ENCODE results near the gene ARFGAP2. TPM values are rescaled to one million over a fixed set of nuclear protein-coding genes. Genes with fewer than 3 reads are reported as not detected.
A peak's percentile ranks its signal among the peaks of the same experiment; 100 is the strongest.

Gene ARFGAP2
- total and polyA plus RNA-seq, 2 of the 8 experiments (the other 6 are each of a cell fraction or from before 2014, with no cell fraction given), result 50.2 to 64.0 TPM

GRCh38 chr11:47192111-47192510 is 15.4 kb upstream of the ARFGAP2 start:
- Histone ChIP-seq H3K23me2 (ENCODE audit: low read depth, low read length) (peaks cover 6% of the 10 kb centered on the region; the same call in 1 of the 2 replicates), H3K23ac (ENCODE audit: insufficient read length) (no peak overlapping the region), H2BK5ac (ENCODE audit: low read depth, low read length) (no peak overlapping the region), H3K27ac (ENCODE audit: low read depth, low read length) (no peak overlapping the region), H4K20me1 (replicated peaks in 1 of 2; ENCODE audit: control insufficient read depth in 1 of 2, insufficient read depth in 2 of 2, low read length in 2 of 2) (no peaks in the 10 kb centered on the region), H2BK12ac (ENCODE audit: low read depth, low read length) (no peak overlapping the region), H3K4ac (replicated peaks; ENCODE audit: insufficient read length, low read depth, low read length) (no peak overlapping the region), H3K9me3 (ENCODE audit: insufficient read depth in 2 of 2, low read depth in 1 of 2, low read length in 1 of 2) (no peaks in the 10 kb centered on the region), H2BK20ac (ENCODE audit: low read length) (no peak overlapping the region), H2AK5ac (ENCODE audit: low read depth, low read length) (no peak overlapping the region), H3K9ac (replicated peaks in 1 of 4; ENCODE audit: extremely low read depth in 1 of 4, low read depth in 3 of 4, low read length in 3 of 4) (no peak overlapping the region), H4K91ac (replicated peaks; ENCODE audit: insufficient read length, low read length) (no peak overlapping the region), H3K36me3 (ENCODE audit: control insufficient read depth in 2 of 4, insufficient read depth in 4 of 4, low read length in 3 of 4) (no peaks in the 10 kb centered on the region), H3K18ac (ENCODE audit: extremely low read depth, low read length) (no peak overlapping the region), H4K5ac (ENCODE audit: insufficient read length, low read depth, low read length) (no peak overlapping the region), H4K8ac (ENCODE audit: extremely low read depth, insufficient read depth, low read length) (no peak overlapping the region), H2BK15ac (ENCODE audit: low read length) (no peak overlapping the region), H3K4me1 (replicated peaks in 1 of 4; ENCODE audit: control insufficient read depth in 3 of 4, insufficient read depth in 4 of 4, low read length in 3 of 4) (0 out of 7 replicates have a peak, but pooled peaks cover 0 to 2% (median under 1%) of the 10 kb centered on the region in 4 experiments), H3K56ac (replicated peaks; ENCODE audit: insufficient read length, low read depth, low read length) (no peak overlapping the region), H2AFZ (ENCODE audit: low read length) (no peak overlapping the region), H3K4me3 (ENCODE audit: extremely low read depth in 1 of 4, insufficient read depth in 2 of 4, low read depth in 3 of 4, low read length in 4 of 4) (no peak overlapping the region), H3K27me3 (replicated peaks in 1 of 4; ENCODE audit: control insufficient read depth in 3 of 4, extremely low read depth in 1 of 4, insufficient read depth in 3 of 4, low read length in 3 of 4) (peaks cover 0 to 6% (median 0%) of the 10 kb centered on the region in 4 experiments; a peak in 3 of 7 replicates), H2BK120ac (replicated peaks; ENCODE audit: low read depth, low read length) (no peak overlapping the region), H3K79me2 (ENCODE audit: control insufficient read depth in 1 of 2, insufficient read depth in 2 of 2, low read length in 2 of 2) (no peaks in the 10 kb centered on the region), H3K4me2 (ENCODE audit: insufficient read depth in 1 of 2, low read depth in 2 of 2, low read length in 2 of 2) (no peak overlapping the region), H3K14ac (ENCODE audit: insufficient read length) (no peak overlapping the region), H3K79me1 (ENCODE audit: low read depth, low read length) (no peaks in the 10 kb centered on the region)
- ChIA-PET CTCF (ENCODE audit: partially characterized antibody) (interaction anchor here (0.6 to 1.2 kb wide), 5 partner anchors 12 to 62 kb away, joined by 3 to 5 read pairs (median 5); partner anchors contain the start of gene DDB2), POLR2A (ENCODE audit: partially characterized antibody) (interaction anchor here (0.6 kb wide), 1 partner anchor 30 kb away, joined by 3 read pairs; no protein-coding TSS in a partner anchor)
- TF ChIP-seq TEAD4 (IDR thresholded peaks at IDR 0.05; ENCODE audit: low read depth, low read length), result 0 out of 2 replicates have a peak, but pooled peaks have one; percentile 42
- no peak for TF ChIP-seq CHD2 (IDR thresholded peaks at IDR 0.05; ENCODE audit: low read length)
- 89% methylated on average over 4 of the region's 4 CpGs; no CpG with 5 or more reads in 1 of the 2 experiments for WGBS, 2 experiments (ENCODE audit: extremely low coverage in 1 of 2, insufficient coverage in 1 of 2, insufficient read length in 1 of 2, insufficient replicate concordance in 2 of 2, low coverage in 1 of 2, low lambda C conversion rate in 2 of 2, missing lambda C conversion rate in 1 of 2)
- DNase-seq (ENCODE audit: low read depth in 1 of 2, low spot score in 2 of 2) (no peak), FAIRE-seq (no peak)
